ENCODE data around the gene TMED7.
"Not testable (repeated sequence)": the region's sequence is repeated elsewhere in the genome, so short reads cannot be mapped to it uniquely, and the experiment has no call there.

The TMED7 gene

DNA sequence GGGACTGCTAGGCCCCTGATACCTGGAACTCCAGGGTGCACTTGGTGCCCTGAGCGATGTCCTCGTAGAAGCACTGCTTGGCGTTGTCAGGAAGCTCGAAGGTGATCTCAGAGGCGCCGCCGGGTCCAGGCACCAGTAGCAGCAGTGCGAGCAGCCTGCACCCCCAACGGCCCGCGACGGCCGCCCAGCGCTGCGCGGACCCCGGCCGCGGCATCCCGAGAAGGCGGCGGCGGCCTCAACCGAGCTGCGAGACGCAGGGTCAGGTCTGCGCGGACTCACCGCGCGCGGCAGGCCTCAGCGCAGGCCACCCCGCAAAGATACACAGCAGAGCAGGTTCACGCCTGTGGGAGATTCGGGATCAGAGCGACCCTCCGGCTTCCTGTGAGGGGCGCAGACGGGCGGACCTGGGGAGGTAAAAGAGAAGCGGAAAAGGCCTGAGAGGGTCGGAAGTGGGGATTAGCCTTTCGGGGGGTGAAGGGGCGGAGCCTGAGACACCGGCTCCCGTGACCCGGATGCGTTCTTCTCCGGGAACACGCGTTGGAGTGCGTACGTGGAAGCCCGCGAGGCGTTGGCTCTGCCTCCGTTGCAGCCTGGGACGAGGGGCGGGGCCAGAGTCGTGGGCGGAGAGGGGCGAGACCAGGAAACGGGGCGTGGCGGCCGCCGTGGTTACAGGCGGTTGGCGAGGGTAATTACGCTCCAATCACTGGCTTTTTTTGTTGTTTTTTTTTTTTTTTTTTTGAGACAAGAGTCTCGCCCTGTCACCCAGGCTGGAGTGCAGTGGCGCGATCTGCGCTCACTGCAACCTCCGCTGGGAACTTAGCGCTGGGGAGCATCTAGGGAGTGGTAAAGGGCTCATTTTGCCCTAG, at the start of gene TMED7:
TMED7 (minus strand) TSS at position 458 of the 866 bp plus-strand sequence; CDS start at position 214, 244 bp downstream.
- peak; percentile 100 for DNase-seq

DNA sequence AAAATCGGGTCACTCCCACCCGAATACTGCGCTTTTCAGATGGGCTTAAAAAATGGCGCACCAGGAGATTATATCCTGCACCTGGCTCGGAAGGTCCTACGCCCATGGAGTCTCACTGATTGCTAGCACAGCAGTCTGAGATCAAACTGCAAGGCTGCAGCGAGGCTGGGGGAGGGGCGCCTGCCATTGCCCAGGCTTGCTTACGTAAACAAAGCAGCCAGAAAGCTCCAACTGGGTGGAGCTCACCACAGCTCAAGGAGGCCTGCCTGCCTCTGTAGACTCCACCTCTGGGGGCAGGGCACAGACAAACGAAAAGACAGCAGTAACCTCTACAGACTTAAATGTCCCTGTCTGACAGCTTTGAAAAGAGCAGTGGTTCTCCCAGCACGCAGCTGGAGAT, 48.9 kb upstream of the TMED7 start:
- not testable (repeated sequence) for DNase-seq

DNA sequence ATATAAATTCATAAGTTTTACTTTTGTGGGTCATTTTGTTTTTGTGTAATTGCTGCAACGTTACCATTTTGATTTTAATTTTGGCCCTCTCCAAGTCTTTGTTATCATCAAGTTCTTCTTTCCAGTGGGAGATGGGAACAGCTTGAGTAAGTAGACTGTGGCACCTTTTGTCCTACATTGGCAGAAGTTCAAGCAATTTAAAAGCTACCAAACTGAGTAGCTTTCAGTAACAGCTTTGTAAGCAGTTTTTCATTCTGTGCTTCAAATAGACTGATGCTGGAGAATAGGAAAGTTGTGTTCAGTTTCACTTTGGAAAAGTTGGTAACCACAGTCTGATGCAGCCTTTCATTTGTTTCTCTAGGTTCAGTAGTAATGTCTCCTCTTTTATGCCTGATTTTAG, 47.8 kb upstream of the TMED7 start:
- no peak for DNase-seq

DNA sequence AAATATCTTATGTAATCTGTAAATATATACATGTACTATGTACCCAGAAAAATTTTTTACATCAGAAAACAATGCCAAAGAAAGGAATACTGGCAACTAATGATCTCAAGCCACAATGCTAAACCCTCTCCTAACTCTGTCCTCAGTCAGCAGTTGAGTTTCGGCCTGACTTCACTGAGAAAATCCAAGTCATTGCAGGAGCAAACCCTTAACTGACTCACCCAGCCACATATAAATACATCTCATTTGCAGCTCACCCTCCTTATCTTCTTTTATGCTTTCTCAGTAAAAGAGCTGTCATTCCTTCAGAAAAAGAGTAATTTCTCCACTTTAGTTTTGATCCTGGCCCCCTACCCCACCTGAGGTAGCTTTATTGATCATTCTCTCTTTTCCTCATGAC, 46.1 kb upstream of the TMED7 start:
- peak in 1 of 2 experiments; percentile 1 for DNase-seq

DNA sequence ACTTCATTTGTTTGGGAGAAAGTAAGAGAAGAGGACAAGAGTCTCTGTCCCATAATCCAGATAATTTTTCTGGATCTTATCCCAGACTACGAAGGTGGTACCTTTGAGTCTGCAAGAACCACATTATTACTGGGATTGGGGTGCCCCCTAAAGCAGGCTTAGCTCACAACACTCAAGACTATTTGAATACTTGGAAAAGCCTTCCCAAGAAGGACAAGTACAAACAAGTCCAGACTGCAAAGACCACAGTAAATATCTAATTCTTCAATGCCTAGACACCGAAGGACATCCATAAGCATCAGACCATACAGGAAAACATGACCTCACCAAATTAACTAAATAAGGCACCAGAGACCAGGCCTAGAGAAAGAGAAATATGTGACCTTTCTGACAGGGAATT, 40.2 kb upstream of the TMED7 start:
- no peak for DNase-seq

DNA sequence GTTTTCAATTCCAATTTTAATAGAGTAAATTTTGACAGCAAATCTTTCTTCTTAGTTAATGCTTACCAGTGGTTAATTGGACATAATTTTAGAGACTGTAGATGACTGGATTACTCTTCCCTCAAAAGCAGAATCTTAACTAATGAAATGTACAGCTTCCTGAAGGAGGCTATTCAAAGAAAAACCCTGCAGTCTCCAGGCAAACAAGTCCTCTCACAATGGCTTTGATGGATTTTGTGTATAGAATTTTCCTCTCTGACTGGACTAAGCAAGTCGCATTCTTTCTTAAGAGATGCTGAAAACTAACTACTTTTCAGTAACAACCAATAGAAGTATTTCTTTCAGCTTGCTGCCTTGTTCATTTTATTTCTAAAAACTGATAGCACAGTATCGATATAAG, 35.7 kb upstream of the TMED7 start:
- no peak for DNase-seq

DNA sequence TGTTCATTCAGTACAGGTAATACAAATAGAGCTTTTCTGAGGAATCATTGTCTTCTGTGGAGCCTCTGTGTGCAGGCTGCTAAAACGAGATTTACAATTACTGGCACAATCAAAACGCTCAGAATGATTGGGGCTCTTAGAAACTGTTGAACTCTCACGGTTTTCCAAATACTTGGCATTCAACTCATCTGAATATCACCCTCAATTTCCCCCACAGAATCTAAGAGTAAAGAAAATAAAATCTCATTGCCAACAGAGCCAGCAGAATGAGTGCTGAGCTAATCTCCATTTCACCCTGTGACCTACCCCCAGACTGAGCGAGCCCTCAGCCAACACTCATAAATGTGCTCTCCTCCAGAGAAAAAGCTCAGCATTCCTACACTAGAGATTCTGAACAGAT, 35.3 kb upstream of the TMED7 start:
- DNase-seq = no peak

DNA sequence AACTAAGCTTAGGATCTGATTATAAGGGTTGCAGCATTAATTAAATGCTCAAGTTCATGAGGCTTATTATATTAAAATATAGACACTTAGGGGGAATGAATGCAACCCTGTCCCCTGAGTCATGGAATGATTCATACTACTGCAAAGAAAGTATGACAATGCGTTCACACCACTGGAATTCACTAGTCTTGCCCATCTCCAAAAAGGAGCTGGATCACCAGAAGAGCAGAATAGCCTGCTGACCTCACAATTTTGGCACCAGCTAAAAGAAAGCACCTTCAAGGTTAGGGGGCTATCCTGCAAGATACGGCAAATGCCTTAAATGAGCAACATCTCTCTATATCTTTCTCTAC, 32.0 kb upstream of the TMED7 start:
- no peak for DNase-seq

DNA sequence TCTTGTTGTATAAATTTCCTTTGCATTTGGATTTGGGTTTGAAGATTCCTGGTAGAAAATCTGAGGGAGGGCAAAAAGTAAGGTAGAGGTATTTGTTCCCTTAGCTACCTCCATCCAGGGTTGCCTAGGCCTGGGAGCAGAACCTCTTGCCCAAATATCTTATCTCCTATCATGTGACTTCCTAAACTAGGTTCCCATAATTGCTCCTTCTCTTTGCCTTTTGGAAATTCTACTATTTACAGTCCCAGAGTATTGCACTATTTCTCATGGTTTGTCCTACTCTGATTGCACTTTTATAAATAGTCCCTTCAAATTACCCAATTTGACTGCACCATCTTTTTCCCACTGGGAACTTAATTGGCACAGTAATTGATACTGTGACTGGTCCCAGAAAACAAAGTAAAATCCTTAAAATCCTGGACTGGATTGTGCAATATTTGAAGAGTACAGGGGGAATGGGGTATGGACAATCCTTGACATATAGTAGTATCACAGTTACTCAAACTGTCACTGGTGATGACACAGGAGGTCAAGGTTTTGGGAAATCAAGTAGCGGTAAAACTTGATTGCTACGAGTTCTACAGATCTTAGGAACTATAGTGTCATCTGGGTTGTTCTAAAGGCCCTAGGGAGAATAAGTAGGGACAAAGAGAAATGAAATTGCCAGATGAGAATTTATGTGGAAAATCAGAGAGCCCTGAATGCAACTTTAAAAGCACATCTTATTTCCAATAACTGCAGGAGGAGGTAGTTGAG, 31.5 kb upstream of the TMED7 start:
- DNase-seq = no peak

DNA sequence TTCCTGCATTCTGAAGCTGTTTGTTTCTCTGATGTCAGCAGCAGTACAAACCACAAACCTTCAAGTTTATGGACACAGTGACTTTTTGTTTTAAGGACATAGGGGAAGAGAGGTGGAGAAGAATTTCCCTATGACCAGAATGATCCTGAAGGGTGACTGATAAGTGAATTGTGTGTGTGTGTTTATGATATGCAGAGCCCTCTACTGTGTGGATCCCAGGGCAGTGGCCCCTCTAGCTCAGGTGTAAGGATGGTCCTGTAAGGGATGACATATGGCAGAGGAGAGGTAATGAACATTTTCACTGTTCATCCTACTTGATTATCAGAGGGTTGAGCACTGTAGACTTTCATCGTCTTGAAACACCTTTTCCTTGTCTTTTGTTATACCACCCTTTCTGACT, 30.6 kb upstream of the TMED7 start:
- no peak for DNase-seq

DNA sequence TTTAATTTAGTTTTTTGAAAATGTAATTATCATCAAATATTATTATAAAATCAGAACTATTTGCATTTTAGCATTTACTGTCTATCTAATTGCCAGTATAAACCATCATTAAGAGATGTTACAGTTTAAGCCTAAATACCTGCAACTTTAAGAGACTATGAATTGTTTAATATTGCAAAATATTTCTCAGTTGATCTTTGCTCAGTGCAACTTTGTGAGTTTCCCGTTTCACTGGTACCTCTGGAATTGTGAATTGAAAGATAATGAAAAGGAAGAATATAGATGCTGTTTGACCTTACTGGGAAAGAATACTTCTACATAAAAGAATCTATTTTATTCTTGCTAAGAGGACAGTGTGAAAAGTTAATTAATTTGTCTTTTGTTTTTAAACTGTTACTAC, 30.2 kb upstream of the TMED7 start:
- no peak for DNase-seq

DNA sequence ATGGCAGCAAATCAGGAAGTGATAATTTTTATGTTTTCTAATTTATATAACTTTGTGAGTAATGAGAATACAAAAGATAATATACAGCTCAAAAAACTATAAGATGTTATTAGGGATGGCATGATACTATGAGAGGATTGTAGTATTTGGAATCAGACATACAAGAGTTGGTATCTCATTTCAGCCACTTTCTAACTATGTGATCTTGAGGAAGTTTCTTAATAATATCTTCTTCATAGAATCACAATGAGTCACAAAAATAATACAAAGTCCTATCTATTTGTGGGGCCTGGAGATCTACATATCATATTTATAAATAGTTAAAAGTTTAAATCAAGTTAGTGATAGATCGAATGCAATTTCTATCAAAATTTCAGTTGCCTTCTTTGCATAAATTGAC, 23.7 kb upstream of the TMED7 start:
- DNase-seq = no peak

DNA sequence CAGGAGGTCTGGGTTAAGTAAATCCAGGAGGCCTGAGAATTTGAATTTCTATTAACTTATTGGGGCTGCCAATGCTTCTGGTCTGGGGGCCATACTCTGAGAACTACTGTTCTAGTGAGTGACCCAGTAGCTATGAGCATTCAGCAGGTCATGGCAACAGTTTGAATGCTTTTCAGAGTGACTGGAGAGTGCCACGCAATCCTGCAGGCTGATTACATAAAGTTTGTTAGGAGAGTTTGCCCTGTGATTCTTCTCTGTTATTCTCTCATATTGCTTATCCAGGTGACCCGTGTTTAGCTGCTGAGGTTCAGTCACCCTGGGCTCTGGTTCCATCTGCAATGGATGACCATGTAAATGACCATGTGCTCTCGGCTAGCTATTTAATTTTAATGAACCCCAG, 22.2 kb upstream of the TMED7 start:
- DNase-seq = no peak

DNA sequence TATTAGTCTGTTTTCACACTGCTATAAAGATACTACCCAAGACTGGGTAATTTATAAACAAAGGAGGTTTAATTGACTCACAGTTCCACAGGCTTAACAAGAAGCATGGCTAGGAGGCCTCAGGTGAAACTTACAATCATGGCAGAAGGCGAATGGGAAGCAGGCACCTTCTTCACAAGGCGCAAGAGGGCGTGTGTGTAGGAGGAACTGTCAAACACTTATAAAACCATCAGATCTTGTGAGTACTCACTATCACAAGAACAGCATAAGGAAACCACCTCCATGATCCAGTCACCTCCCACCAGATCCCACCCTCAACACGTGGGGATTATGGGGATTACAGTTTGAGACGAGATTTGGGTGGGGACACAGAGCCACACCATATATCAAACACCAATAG, 19.6 kb upstream of the TMED7 start:
- not testable (repeated sequence) for DNase-seq

DNA sequence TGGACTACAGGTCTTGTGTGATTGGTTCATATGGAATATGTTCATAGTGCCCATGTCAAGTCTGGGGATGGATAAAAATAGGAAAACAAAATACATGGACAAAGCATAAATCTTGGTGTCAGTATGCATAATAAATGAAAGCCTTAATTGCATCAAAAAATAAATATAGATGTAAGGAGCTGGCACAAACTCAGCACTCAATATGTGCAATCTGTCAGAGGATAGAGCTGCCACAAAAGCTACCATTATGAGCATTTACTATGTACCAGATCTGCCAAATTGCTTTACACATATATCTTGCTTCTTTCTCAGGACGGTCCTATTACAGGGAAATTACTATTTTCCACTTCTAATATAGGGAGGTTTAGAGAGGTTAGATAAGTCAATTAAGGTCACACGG, 18.2 kb upstream of the TMED7 start:
- DNase-seq = no peak

DNA sequence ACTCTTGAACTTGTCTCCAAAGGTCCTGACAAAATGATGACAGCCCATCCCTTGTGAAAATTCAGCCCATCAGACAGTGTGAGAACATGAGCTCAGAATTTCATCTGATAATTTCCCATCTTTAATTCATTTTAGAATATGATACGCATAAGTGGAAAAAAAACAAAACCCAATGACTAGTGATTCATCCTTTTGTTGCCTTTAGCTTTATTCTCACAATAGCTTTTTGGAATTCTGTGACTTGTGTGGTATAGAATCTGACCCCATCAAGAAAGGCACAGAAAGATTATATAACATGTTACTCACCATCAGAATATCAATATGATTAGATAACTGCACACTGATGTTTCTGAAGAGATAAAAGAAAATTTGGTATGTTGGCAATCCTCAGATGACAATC, 16.1 kb upstream of the TMED7 start:
- DNase-seq = no peak

DNA sequence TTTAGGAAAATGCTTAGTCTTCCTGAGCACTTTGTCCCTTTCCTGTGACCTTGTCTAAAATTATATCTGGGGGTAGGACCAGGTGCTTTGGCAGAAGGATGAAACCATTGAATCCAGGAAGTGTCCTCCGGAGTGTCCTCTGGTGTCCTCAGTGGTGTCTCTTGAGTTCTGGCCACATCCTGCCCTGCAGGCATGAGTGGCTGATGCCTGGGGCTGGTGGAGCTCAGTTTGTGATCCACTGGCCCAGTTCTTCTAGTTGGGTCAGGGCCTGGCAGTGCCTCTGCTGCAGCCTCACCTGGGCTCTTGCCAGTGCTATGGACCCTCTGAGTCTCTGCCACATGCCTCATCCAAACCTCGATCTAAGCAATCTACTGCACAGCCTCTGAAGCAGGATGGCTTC, 14.4 kb upstream of the TMED7 start:
- no peak for DNase-seq

DNA sequence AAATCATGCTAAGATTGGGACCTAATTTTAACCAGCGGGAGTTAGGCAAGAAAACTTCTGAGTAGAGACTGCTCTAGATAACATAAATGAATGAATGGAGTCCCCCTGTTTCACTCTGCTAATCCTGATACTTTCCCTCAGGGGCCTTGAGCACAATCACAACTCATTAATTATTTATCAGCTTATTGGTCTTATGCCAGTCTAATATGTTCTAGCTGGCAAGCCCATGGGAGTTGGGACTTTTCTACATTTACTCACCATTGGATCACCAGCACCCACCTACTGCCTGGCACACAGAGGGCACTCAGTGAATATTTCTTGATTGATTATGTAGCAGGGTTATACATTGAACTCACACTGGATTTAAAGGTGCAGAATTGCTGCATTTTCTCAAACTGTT, 13.5 kb upstream of the TMED7 start:
- DNase-seq = no peak

DNA sequence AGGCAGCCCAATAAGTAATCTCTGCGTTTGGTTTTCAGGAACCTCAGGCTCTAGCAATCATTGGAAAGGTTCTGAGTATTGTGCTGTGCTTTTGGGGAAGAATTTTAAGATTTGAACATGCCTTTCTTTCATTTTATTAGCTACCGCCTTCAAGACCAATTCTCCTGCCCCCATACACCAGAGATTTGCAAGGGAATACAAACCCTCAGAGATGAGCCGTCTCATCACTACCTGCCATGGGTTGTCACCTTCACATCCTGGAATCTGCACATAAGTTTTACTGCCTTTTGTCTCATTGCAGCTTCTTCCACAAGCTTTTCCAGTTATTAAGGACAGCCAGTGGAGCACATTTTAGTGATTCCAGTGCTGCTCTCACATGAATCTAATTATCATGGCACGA, 11.7 kb upstream of the TMED7 start:
- DNase-seq = no peak

DNA sequence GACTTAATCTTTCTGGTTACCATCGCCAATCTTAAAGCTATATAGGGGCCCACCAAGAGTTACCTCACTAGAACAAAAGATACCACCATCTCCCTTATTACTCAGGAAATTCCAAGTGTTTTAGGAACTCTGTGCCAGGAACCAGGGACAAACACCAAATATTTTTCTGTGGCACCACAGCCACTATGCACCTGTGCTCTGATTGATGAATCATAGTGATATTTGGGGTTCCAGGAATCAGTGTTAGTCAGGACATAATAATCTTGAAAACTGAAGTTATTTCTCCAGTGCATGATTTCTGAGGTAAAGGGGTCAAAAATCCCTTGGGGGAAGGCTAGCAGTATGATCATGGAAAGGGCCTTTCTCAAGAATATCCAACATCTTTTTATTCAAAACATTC, 10.2 kb upstream of the TMED7 start:
- no peak for DNase-seq

DNA sequence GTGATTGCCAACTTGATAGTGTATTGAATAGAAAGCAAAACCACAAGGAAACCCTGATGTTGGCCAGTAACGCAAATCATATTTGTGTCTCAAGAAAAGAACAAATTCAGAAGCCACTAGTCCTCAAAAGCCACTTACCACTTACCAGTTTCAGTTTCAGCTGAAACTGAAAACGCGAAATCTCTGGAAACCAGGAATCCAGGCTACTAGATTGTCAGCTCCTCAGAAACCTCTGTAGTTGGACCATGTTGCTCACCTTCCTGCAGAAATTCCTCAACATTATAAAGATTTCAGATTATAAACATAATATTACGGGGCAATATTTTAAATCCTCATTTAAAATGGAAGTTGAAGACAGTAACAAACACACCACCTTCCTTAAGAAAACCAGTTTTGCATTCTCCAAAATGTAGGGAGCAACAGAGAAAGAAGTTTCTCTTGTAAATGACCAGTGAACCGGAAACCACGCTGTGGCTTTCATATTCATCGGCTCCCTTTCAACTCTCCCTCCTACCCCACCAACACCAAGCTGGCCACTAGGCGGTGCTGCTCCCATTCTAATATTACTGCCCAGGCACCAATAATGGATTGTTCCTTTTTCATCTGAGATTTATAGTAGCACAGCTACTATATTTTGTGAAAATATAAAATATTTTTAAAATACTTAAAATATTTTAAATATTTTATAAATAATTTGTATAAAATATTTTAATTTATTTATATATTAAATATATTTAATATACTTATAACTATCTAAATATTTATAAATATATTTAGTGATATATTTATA, 8.7 kb upstream of the TMED7 start:
- peak; percentile 90 to 92 for DNase-seq

DNA sequence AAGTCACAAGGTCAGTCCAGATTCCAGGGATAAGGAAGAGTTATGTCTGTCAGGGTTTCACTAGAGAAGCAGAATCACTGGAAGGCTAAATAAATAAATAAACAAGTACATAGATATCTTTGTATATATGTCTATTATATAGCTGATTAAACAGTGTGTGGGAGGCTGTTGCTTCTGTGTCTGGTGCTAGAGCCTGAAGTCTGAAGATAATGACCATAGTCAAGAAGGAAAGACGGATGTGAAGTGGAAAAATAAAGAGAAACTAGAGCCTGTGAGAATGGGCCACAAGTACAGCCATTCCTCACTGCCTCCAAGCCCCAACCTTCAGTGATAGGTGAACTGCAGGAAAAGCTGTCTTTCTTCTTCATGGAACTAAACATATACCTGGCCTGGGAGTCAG, 4.1 kb upstream of the TMED7 start:
- DNase-seq = no peak

DNA sequence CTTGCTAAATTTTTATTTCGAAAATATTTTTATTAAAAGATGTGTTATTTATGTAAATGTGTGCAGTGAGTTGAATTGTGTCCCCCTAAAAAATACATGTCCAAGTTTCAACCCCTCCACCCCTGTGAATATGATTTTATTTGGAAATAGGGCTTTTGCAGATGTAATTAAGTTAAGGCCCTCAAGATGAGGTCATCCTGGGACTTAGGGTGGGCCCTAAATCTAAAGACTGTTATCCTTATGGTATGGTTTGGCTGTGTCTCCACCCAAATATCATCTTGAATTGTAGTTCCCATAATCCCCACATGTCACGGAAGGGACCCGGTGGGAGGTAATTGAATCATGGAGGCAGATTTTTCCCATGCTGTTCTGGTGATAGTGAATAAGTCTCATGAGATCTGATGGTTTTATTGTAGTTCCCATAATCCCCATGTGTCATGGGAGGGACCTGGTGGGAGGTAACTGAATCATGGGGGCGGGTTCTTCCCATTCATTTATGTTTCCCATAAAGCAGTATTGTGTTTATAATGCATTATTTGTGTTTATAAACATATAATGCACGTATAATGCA, 1.5 kb upstream of the TMED7 start:
- no peak for DNase-seq

Measured in activated CD4-positive, alpha-beta T cell treated with anti-CD3 and anti-CD28 coated beads, Interleukin-2, amount 50 U/mL, for 48 hours (primary cell).